Ovary (tissue), 9 donors: ENCODE results near the gene ANXA11. TPM values are rescaled to one million over a fixed set of nuclear protein-coding genes. Genes with fewer than 3 reads are reported as not detected.
A peak's percentile ranks its signal among the peaks of the same experiment; 100 is the strongest.

ENCODE experiments used
- DNase-seq, 5 donors: peaks; one replicate each; pipeline ENCODE4 v3.0.0-alpha.2; 2019 to 2020
- H3K27ac ChIP-seq, 2 donors: fragments of 200-600 bp; one replicate each; pipeline versions ENCODE4 v1.5.1 to v1.8.0; 2019 to 2022
- H3K27me3 ChIP-seq: fragments of 200-600 bp; one replicate; pipeline ENCODE4 v1.8.0; 2022
- H3K36me3 ChIP-seq: fragments of 200-600 bp; sonication (generic); one replicate; pipeline ENCODE4 v1.5.1; 2019
- H3K4me1 ChIP-seq: one replicate; pipeline ENCODE4 v1.8.1; 2013; ENCODE audit warnings: mild to moderate bottlenecking, moderate library complexity; ENCODE audit not compliant: insufficient read depth
- H3K4me3 ChIP-seq: fragments of 200-600 bp; sonication (generic); one replicate; pipeline ENCODE4 v1.5.1; 2017
- H3K9me3 ChIP-seq, 2 donors: fragments of 200-600 bp in 1 of 2; sonication (generic) in 1 of 2; one replicate each; pipeline versions ENCODE4 v1.5.1 to v1.8.1; 2013 to 2019; ENCODE audit warnings: mild to moderate bottlenecking in 1 of 2, moderate library complexity in 1 of 2
- EP300 ChIP-seq: sonication (generic); formaldehyde crosslinking; IDR thresholded peaks from one replicate; pipeline ENCODE4 v1.6.1; 2017; ENCODE audit warnings: antibody characterized with exemption
- POLR2A ChIP-seq: fragments of 450-650 bp; IDR thresholded peaks from one replicate; pipeline ENCODE4 v1.6.1; 2017; ENCODE audit warnings: antibody characterized with exemption, mild to moderate bottlenecking, moderate library complexity
- WGBS, 3 donors: extraction: QIAGEN DNeasy Blood & Tissue Kit in 1 of 3; methylation state at CpG; one replicate each; pipeline versions ENCODE4 v1.1.5 to v1.1.7; 2013 to 2017; 5-methylcytosine and 5-hydroxymethylcytosine counted together
- intact Hi-C, 4 donors: fragments of 100-400 bp; cut with DNase I; formaldehyde crosslinking; loops; one replicate each; pipeline versions ENCODE4 v1.11.0 to v1.15.1; 2022 to 2023
- polyA plus RNA-seq, 2 donors: library from polyadenylated mRNA; stranded (reverse); fragments of 200-250 nt in 1 of 2; fragments of 350-450 nt in 1 of 2; fragmentation: Illumina TruSeq in 1 of 2; extraction: RNeasy Lipid Tissue Mini Kit (QIAGEN cat#74804) in 1 of 2; gene quantifications; one replicate each; pipeline ENCODE4 v1.2.3, GENCODE V29; 2013 to 2014
- total RNA-seq, 7 donors: library from RNA; depleted of rRNA in 2 of 7; stranded (reverse); fragments of >200 nt in 2 of 7; fragmentation: NEBNext Ultra II Directional in 3 of 7; extraction: Animal tissue kit (Norgen Biotek cat#: 25700) in 3 of 7; gene quantifications; one replicate each; pipeline versions ENCODE4 v1.1.0 to v1.2.4, GENCODE V29; 2016 to 2023
- TF ChIP-seq, protein P1 (sequence below), 3 donors: fragments of 450-650 bp in 2 of 3; fragments of 200-600 bp in 1 of 3; IDR thresholded peaks; one replicate each; pipeline versions ENCODE4 v1.5.1 to v1.8.0; 2016 to 2022; ENCODE audit warnings: antibody characterized with exemption in 3 of 3, mild to moderate bottlenecking in 1 of 3
- donor health status: DM: no; HTN: no; CAD: no; lungs with moderate emphysema.
- donor health status: DM: no; HTN: no; CAD: no.
- donor health status: Bipolar disorder and iron deficiency.
- donor health status: DM: yes; HTN: yes; CAD: no.
- donor health status: DM: no; HTN: no; CAD: no.
- donor health status: DM: yes; HTN: yes; CAD: no.

Gene ANXA11
- total and polyA plus RNA-seq, 9 donors = 44.2 to 372 (median 137) TPM

GRCh38 chr10:80164596-80164995 lies 40.7 kb downstream of the ANXA11 start:
- Histone ChIP-seq H3K4me1 (no peaks in the 10 kb centered on the region), H3K36me3 (no peaks in the 10 kb centered on the region)

GRCh38 chr10:80163741-80164341 lies 41.5 kb downstream of the ANXA11 start:
- H3K36me3 ChIP-seq = no peaks in the 10 kb centered on the region
- intact Hi-C loops = no loop called here
- DNase-seq = no peak

More at GRCh38 chr10:80164596-80164995, 40.7 kb downstream of the ANXA11 start:
- intact Hi-C loops = no loop called here
- peak in 1 of 5 donors; percentile 16 for DNase-seq
- TF ChIP-seq EP300 = no peak
- H3K9me3 ChIP-seq = no peaks in the 10 kb centered on the region
- H3K4me3 ChIP-seq = no peak overlapping the region
- no peak overlapping the region for H3K27ac ChIP-seq
- H3K27me3 ChIP-seq = no peaks in the 10 kb centered on the region
- 92 to 95% (median 93%) methylated on average over 7 of the region's 7 CpGs for WGBS, 3 donors

DNA sequence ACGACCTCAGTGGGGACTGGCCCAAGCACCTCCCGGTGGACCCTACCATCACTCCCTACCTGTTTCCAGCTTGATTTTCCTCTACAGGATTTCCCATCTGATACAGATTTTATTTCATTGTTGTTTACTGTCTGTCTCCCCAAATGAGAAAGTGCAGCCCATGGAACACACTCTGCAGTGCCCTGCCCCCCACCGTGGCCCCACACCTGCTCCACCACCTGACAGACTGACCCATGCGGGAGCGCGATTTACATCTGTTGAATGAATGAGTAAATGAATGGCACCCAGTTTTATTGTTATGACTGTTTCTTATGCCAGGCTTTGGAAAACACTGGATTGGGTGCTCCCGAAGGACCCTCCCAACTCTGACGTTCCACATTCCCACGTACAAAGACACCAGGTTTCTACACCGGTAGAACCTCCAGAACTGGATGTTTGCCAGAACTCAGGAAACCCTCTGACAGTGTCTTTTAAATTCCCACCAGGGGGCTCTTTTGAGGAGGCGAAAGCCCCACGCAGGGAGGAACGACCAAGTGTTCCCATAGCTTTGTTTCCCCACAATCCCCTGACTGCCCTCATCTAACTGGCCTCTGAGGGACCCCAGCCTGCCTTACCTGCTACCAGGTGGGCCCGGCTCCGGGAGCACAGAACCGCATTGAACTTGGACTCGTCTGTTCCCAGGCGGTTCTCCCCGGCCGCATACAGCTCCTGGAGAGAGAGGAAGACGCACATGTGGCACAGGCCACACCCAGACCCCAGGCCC lies 43.8 kb downstream of the ANXA11 start:
- Histone ChIP-seq H3K4me3 (no peak overlapping the region), H3K36me3 (no peaks in the 10 kb centered on the region), H3K4me1 (peaks cover 11% of the 10 kb centered on the region), H3K9me3 (no peaks in the 10 kb centered on the region), H3K27ac (no peak overlapping the region), H3K27me3 (no peaks in the 10 kb centered on the region)
- TF ChIP-seq, protein P1, sequence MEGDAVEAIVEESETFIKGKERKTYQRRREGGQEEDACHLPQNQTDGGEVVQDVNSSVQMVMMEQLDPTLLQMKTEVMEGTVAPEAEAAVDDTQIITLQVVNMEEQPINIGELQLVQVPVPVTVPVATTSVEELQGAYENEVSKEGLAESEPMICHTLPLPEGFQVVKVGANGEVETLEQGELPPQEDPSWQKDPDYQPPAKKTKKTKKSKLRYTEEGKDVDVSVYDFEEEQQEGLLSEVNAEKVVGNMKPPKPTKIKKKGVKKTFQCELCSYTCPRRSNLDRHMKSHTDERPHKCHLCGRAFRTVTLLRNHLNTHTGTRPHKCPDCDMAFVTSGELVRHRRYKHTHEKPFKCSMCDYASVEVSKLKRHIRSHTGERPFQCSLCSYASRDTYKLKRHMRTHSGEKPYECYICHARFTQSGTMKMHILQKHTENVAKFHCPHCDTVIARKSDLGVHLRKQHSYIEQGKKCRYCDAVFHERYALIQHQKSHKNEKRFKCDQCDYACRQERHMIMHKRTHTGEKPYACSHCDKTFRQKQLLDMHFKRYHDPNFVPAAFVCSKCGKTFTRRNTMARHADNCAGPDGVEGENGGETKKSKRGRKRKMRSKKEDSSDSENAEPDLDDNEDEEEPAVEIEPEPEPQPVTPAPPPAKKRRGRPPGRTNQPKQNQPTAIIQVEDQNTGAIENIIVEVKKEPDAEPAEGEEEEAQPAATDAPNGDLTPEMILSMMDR (IDR thresholded peaks at IDR 0.05) = no peak
- TF ChIP-seq POLR2A (no peak), EP300 (no peak)
- intact Hi-C loops = no loop called here
- 73 to 84% (median 77%) methylated on average over 21 of the region's 21 CpGs for WGBS, 3 donors
- DNase-seq = no peak

More at GRCh38 chr10:80163741-80164341, 41.5 kb downstream of the ANXA11 start:
- WGBS, 3 donors = 73 to 91% (median 86%) methylated on average over 8 of the region's 8 CpGs
- Histone ChIP-seq H3K27me3 (no peaks in the 10 kb centered on the region), H3K4me1 (peaks cover 3% of the 10 kb centered on the region), H3K27ac (no peak overlapping the region), H3K9me3 (no peaks in the 10 kb centered on the region), H3K4me3 (no peak overlapping the region)
- TF ChIP-seq, protein P1 (IDR thresholded peaks at IDR 0.05) = no peak
- TF ChIP-seq EP300 (no peak), POLR2A (no peak)

- no peak overlapping the region for H3K4me3 ChIP-seq
- H3K27ac ChIP-seq = no peak overlapping the region
- 83 to 87% (median 86%) methylated on average over 17 of the region's 17 CpGs for WGBS, 3 donors
- TF ChIP-seq POLR2A (no peak), EP300 (no peak)
- TF ChIP-seq, protein P1 (IDR thresholded peaks at IDR 0.05) = no peak
- H3K27me3 ChIP-seq = no peaks in the 10 kb centered on the region
- intact Hi-C loops = no loop called here
- H3K4me1 ChIP-seq = peaks cover 11% of the 10 kb centered on the region
- H3K9me3 ChIP-seq = no peaks in the 10 kb centered on the region
- no peaks in the 10 kb centered on the region for H3K36me3 ChIP-seq
- DNase-seq = no peak
Measured at GRCh38 chr10:80160361-80161320, 44.7 kb downstream of the ANXA11 start.
